Kidney (tissue), 14 donors: ENCODE data around the gene DDAH1. TPM values are rescaled to one million over a fixed set of nuclear protein-coding genes. Genes with fewer than 3 reads are reported as not detected.

Experiments used
- DNase-seq, 5 donors: peaks; one replicate each; pipeline ENCODE4 v3.0.0-alpha.2; 2013 to 2020
- FAIRE-seq: peaks from 2 replicates; lab custom pipeline; 2012; peaks lifted over from hg19 to GRCh38; lab: Jason Lieb, UNC
- H3K27ac ChIP-seq, 2 donors: one replicate each; pipeline ENCODE4 v1.7.0; 2013; ENCODE audit warnings: low read depth in 2 of 2, low read length in 2 of 2, inconsistent platforms in 1 of 2
- H3K27me3 ChIP-seq: one replicate; pipeline ENCODE4 v1.7.1; 2013; ENCODE audit warnings: low read length, inconsistent platforms; ENCODE audit not compliant: control insufficient read depth, insufficient read depth
- H3K36me3 ChIP-seq, 3 donors: one replicate each; pipeline versions ENCODE4 v1.7.0 to v1.7.1; 2013; ENCODE audit warnings: low read length in 3 of 3, control low read depth in 1 of 3, inconsistent platforms in 1 of 3; ENCODE audit not compliant: insufficient read depth in 3 of 3, control insufficient read depth in 2 of 3
- H3K4me1 ChIP-seq, 3 donors: one replicate each; pipeline versions ENCODE4 v1.7.0 to v1.7.1; 2013; ENCODE audit warnings: low read length in 3 of 3, inconsistent platforms in 1 of 3, low read depth in 1 of 3; ENCODE audit not compliant: control insufficient read depth in 2 of 3, insufficient read depth in 2 of 3
- H3K4me3 ChIP-seq, 3 donors: one replicate each; pipeline versions ENCODE4 v1.7.0 to v1.8.1; 2013; ENCODE audit warnings: low read length in 3 of 3, control low read depth in 1 of 3, inconsistent platforms in 1 of 3
- H3K9ac ChIP-seq, 3 donors: one replicate each; pipeline versions ENCODE4 v1.7.0 to v1.7.1; 2013; ENCODE audit warnings: low read length in 3 of 3, control low read depth in 1 of 3, inconsistent platforms in 1 of 3
- H3K9me3 ChIP-seq, 3 donors: one replicate each; pipeline versions ENCODE4 v1.7.0 to v1.7.1; 2013; ENCODE audit warnings: low read length in 3 of 3, control low read depth in 1 of 3, inconsistent platforms in 1 of 3; ENCODE audit not compliant: control insufficient read depth in 2 of 3, insufficient read depth in 1 of 3
- intact Hi-C: fragments of 100-400 bp; cut with DNase I; formaldehyde crosslinking; loops from one replicate; pipeline ENCODE4 v1.11.1; 2022
- polyA plus RNA-seq: library from polyadenylated mRNA; stranded (reverse); fragments of 350-450 nt; fragmentation: Illumina TruSeq; extraction: RNeasy Lipid Tissue Mini Kit (QIAGEN cat#74804); gene quantifications from one replicate; pipeline ENCODE4 v1.2.3, GENCODE V29; 2014; ENCODE audit warnings: low read depth, low replicate concordance; ENCODE audit not compliant: insufficient read depth
- total RNA-seq: library from RNA; stranded (reverse); fragmentation: NEBNext Ultra II Directional; extraction: Animal tissue kit (Norgen Biotek cat#: 25700); gene quantifications from one replicate; pipeline ENCODE4 v1.2.1, GENCODE V29; 2021
- TF ChIP-seq, protein P1 (sequence below): IDR thresholded peaks from 3 replicates; pipeline ENCODE4 v1.5.1; 2012; ENCODE audit warnings: mild to moderate bottlenecking, moderate library complexity, borderline replicate concordance; ENCODE audit not compliant: insufficient read depth; ENCODE audit errors: extremely low read depth
- donor health status: control.
- donor health status: control.
- donor health status: control.
- donor health status: control.
- donor health status: control.
- donor health status: DM: yes; HTN: yes; CAD: no.
- donor health status: Normal renal cell carcinoma (clear cell type).

DDAH1 gene
- total and polyA plus RNA-seq, 2 donors from 2014 or later = 73.1 to 98.9 TPM

- Histone ChIP-seq H3K9me3 (no peaks in the 10 kb centered on the region), H3K4me3 (no peak overlapping the region), H3K4me1 (peaks cover 0 to 23% (median 3%) of the 10 kb centered on the region in 3 donors), H3K36me3 (no peaks in the 10 kb centered on the region), H3K27me3 (no peaks in the 10 kb centered on the region), H3K9ac (no peak overlapping the region), H3K27ac (no peak overlapping the region)
- FAIRE-seq = no peak
- intact Hi-C loops = no loop called here
- TF ChIP-seq, protein P1, sequence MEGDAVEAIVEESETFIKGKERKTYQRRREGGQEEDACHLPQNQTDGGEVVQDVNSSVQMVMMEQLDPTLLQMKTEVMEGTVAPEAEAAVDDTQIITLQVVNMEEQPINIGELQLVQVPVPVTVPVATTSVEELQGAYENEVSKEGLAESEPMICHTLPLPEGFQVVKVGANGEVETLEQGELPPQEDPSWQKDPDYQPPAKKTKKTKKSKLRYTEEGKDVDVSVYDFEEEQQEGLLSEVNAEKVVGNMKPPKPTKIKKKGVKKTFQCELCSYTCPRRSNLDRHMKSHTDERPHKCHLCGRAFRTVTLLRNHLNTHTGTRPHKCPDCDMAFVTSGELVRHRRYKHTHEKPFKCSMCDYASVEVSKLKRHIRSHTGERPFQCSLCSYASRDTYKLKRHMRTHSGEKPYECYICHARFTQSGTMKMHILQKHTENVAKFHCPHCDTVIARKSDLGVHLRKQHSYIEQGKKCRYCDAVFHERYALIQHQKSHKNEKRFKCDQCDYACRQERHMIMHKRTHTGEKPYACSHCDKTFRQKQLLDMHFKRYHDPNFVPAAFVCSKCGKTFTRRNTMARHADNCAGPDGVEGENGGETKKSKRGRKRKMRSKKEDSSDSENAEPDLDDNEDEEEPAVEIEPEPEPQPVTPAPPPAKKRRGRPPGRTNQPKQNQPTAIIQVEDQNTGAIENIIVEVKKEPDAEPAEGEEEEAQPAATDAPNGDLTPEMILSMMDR = no peak
- DNase-seq = no peak
Measured at GRCh38 chr1:85396194-85396593, 68.8 kb downstream of the DDAH1 start.

DNA sequence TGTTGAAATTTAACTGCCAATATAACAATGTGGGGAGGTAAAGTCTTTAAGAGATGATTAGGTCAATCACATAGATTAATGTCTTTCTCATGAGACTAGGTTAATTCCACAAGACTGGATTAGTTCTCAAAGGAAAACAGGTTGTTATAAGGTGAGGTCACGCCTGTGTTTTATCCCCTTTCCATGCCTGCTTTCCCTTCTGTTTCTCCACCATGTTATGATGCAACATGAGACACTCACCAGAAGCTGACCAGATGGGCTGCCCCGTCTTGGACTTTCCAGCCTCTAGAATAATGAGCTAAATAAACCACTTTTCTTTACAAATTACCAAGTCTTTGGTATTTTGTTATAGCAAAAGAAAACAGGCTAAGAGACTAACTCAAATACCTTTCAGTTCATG, 70.8 kb downstream of the DDAH1 start:
- no peak for FAIRE-seq

GRCh38 chr1:85393490-85393889, 71.5 kb downstream of the DDAH1 start:
- no peaks in the 10 kb centered on the region for H3K9me3 ChIP-seq
- TF ChIP-seq, protein P1 = no peak
- intact Hi-C loops = no loop called here
- H3K27me3 ChIP-seq = no peaks in the 10 kb centered on the region
- FAIRE-seq (no peak), DNase-seq (no peak)
- no peak overlapping the region for H3K27ac ChIP-seq
- H3K9ac ChIP-seq = no peak overlapping the region
- H3K36me3 ChIP-seq = no peaks in the 10 kb centered on the region
- no peak overlapping the region for H3K4me3 ChIP-seq
- peaks cover 0 to 9% (median 2%) of the 10 kb centered on the region in 3 donors for H3K4me1 ChIP-seq

More for the DNA sequence above, 70.8 kb downstream of the DDAH1 start:
- no peaks in the 10 kb centered on the region for H3K9me3 ChIP-seq
- no peak overlapping the region for H3K27ac ChIP-seq
- no peak for DNase-seq
- no peak overlapping the region for H3K4me3 ChIP-seq
- peaks cover 0 to 15% (median 3%) of the 10 kb centered on the region in 3 donors for H3K4me1 ChIP-seq
- TF ChIP-seq, protein P1 = no peak
- no peaks in the 10 kb centered on the region for H3K27me3 ChIP-seq
- intact Hi-C loops = no loop called here
- H3K9ac ChIP-seq = no peak overlapping the region
- H3K36me3 ChIP-seq = no peaks in the 10 kb centered on the region

DNA sequence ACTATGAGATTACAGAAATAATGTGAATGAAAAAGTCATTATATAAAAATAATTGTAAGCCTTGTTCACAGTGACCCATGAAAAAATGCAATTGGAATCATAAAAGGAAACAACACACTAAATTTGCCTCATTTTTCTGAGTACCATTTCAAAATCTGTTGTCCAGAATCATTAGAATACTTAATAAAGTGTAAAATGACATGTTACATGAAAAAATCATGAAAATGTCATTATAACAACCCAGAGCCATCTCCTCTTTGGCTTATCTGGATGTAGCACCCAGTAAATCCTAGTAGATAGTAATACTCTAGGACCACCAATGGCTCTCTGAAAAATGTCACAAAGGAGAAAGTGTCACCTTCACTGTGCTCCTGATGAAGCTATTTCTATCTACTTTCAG, 76.5 kb downstream of the DDAH1 start:
- H3K4me3 ChIP-seq = no peak overlapping the region
- intact Hi-C loops = no loop called here
- no peaks in the 10 kb centered on the region for H3K4me1 ChIP-seq
- no peak overlapping the region for H3K27ac ChIP-seq
- DNase-seq (no peak), FAIRE-seq (no peak)
- TF ChIP-seq, protein P1 = no peak
- H3K9ac ChIP-seq = no peak overlapping the region
- H3K36me3 ChIP-seq = no peaks in the 10 kb centered on the region
- no peaks in the 10 kb centered on the region for H3K27me3 ChIP-seq
- H3K9me3 ChIP-seq = peaks cover 0 to 4% (median 0%) of the 10 kb centered on the region in 3 donors
